OCI-M1 (cell line): ENCODE measurements around the gene NMT1.
A peak's percentile ranks its signal among the peaks of the same experiment; 100 is the strongest.

Experiments used
- DNase-seq: peaks from one replicate; lab custom pipeline; 2025; lab: John Stamatoyannopoulos, UW

NMT1 gene

DNA sequence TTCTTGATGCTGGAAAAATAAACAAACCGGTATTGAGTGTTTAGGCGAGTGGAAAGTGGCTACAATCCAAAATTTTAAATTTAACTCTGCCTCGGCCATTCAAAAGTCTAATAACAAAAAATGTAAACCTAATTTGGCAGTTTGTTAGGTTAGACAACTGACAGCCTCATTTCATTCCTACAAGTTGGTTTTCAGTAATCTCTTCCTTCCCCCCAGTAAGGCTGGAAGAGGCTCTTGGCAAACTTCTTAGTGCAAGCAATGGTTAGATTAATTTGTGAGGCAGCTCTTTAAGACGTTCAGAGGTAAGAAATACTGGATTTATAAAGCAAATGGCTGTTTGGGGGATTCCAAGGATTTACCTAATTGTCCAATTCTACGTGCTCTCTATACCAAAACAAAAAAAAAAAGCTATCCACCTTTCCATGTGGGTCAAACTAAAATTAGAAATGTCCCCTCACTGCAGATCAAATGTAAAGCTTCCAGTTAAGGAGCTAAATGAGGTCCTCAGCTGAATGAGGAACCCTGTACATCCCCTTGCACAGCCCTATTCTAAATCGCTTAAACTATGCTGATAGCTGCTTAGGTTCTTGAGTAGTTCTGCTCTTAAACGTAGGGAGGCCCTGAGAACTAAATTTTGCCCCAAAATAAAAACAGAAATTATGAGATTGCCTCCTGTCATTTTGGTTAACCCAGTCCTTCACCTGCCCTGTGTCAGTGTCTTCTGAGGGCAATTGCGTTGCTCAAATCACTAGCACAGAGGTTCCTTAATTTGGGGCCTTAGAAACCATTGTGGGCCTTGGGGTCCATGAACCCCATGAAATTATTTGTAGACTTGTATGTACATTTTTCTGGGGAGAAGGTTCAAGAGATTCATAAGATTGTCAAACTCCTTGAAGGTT is 90.0 kb downstream of the NMT1 start:
- peak; percentile 65 for DNase-seq

- no peak for DNase-seq
These were observed 93.9 kb downstream of the NMT1 start for GRCh38 chr17:45155029-45155428.

DNA sequence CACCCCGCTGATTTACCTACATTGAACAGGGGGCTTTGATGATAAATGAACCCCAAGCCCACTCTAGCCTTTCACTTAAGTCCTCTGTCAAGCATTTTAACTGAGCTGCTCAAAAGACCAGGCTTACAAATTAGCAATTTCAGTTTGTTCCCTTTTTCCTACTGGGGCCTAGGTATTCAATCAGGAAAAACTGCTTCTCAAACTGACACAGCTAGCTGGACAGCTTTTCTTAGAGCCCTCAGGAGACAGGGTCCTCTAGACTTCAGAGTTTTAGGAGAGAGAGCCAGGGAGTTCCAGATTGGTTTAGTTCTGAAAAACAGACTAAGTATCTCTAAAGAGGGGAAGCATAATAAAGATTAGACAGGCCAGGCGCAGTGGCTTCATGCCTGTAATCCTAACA is 94.4 kb downstream of the NMT1 start:
- DNase-seq, result no peak

DNA sequence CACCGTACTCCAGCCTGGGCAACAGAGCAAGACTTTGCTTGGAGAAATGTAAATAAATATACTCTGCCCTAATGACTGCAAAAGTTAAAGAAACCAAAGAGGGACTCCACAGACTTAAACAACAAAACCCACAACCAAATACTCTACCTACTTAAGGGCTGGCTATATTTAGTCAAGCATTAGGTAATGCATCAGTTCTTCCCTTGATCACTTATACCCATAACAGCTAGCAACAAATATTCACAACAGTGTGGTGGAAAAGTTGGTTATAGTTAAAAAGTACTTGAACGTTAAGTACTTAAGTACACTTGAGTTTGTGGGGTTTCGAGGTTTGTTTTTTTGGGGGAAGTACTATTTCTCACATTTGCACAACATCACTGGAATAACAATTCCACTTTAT is 95.1 kb downstream of the NMT1 start:
- no peak for DNase-seq
